ENCODE results near the gene CPA2.

Gene CPA2

GRCh38 chr7:130270947-130271800, 4.5 kb downstream of the CPA2 start:
- H3K4me3 ChIP-seq (ENCODE audit: low read length in 2 of 2): no peak overlapping the region
- no peaks in the 10 kb centered on the region for H3K4me1 ChIP-seq (ENCODE audit: control insufficient read depth in 2 of 2, insufficient read depth in 2 of 2, low read length in 2 of 2)
- no peaks in the 10 kb centered on the region for H3K27me3 ChIP-seq (ENCODE audit: control insufficient read depth in 2 of 2, insufficient read depth in 2 of 2, low read length in 2 of 2)
- no peaks in the 10 kb centered on the region for H3K36me3 ChIP-seq (ENCODE audit: control insufficient read depth in 2 of 2, insufficient read depth in 2 of 2, low read length in 2 of 2)
- no peak overlapping the region for H3K27ac ChIP-seq (ENCODE audit: low read depth in 2 of 2, low read length in 2 of 2)
- no peaks in the 10 kb centered on the region for H3K9me3 ChIP-seq (ENCODE audit: control insufficient read depth in 2 of 2, low read length in 2 of 2)
- H3K9ac ChIP-seq (ENCODE audit: low read depth in 1 of 2, low read length in 2 of 2): no peak overlapping the region

- Histone ChIP-seq H3K36me3 (ENCODE audit: control insufficient read depth in 2 of 2, insufficient read depth in 2 of 2, low read length in 2 of 2) (no peaks in the 10 kb centered on the region), H3K4me1 (ENCODE audit: control insufficient read depth in 2 of 2, insufficient read depth in 2 of 2, low read length in 2 of 2) (no peaks in the 10 kb centered on the region), H3K9ac (ENCODE audit: low read depth in 1 of 2, low read length in 2 of 2) (no peak overlapping the region), H3K27me3 (ENCODE audit: control insufficient read depth in 2 of 2, insufficient read depth in 2 of 2, low read length in 2 of 2) (no peaks in the 10 kb centered on the region), H3K9me3 (ENCODE audit: control insufficient read depth in 2 of 2, low read length in 2 of 2) (no peaks in the 10 kb centered on the region), H3K27ac (ENCODE audit: low read depth in 2 of 2, low read length in 2 of 2) (no peak overlapping the region), H3K4me3 (ENCODE audit: low read length in 2 of 2) (no peak overlapping the region)
These were observed 5.9 kb downstream of the CPA2 start for GRCh38 chr7:130272381-130273080.

- Histone ChIP-seq H3K27ac (ENCODE audit: low read depth in 2 of 2, low read length in 2 of 2) (no peak overlapping the region), H3K9me3 (ENCODE audit: control insufficient read depth in 2 of 2, low read length in 2 of 2) (no peaks in the 10 kb centered on the region), H3K4me3 (ENCODE audit: low read length in 2 of 2) (no peak overlapping the region), H3K9ac (ENCODE audit: low read depth in 1 of 2, low read length in 2 of 2) (no peak overlapping the region), H3K27me3 (ENCODE audit: control insufficient read depth in 2 of 2, insufficient read depth in 2 of 2, low read length in 2 of 2) (no peaks in the 10 kb centered on the region), H3K36me3 (ENCODE audit: control insufficient read depth in 2 of 2, insufficient read depth in 2 of 2, low read length in 2 of 2) (no peaks in the 10 kb centered on the region), H3K4me1 (ENCODE audit: control insufficient read depth in 2 of 2, insufficient read depth in 2 of 2, low read length in 2 of 2) (no peaks in the 10 kb centered on the region)
These were observed 6.6 kb downstream of the CPA2 start for GRCh38 chr7:130273081-130273932.

GRCh38 chr7:130273933-130274255, 7.2 kb downstream of the CPA2 start:
- H3K27ac ChIP-seq (ENCODE audit: low read depth in 2 of 2, low read length in 2 of 2): no peak overlapping the region
- no peaks in the 10 kb centered on the region for H3K4me1 ChIP-seq (ENCODE audit: control insufficient read depth in 2 of 2, insufficient read depth in 2 of 2, low read length in 2 of 2)
- no peak overlapping the region for H3K9ac ChIP-seq (ENCODE audit: low read depth in 1 of 2, low read length in 2 of 2)
- H3K27me3 ChIP-seq (ENCODE audit: control insufficient read depth in 2 of 2, insufficient read depth in 2 of 2, low read length in 2 of 2): no peaks in the 10 kb centered on the region
- H3K9me3 ChIP-seq (ENCODE audit: control insufficient read depth in 2 of 2, low read length in 2 of 2): no peaks in the 10 kb centered on the region
- H3K4me3 ChIP-seq (ENCODE audit: low read length in 2 of 2): no peak overlapping the region
- H3K36me3 ChIP-seq (ENCODE audit: control insufficient read depth in 2 of 2, insufficient read depth in 2 of 2, low read length in 2 of 2): no peaks in the 10 kb centered on the region

- no peak overlapping the region for H3K4me3 ChIP-seq (ENCODE audit: low read length in 2 of 2)
- no peak overlapping the region for H3K9ac ChIP-seq (ENCODE audit: low read depth in 1 of 2, low read length in 2 of 2)
- H3K9me3 ChIP-seq (ENCODE audit: control insufficient read depth in 2 of 2, low read length in 2 of 2): no peaks in the 10 kb centered on the region
- no peaks in the 10 kb centered on the region for H3K36me3 ChIP-seq (ENCODE audit: control insufficient read depth in 2 of 2, insufficient read depth in 2 of 2, low read length in 2 of 2)
- no peak overlapping the region for H3K27ac ChIP-seq (ENCODE audit: low read depth in 2 of 2, low read length in 2 of 2)
- H3K4me1 ChIP-seq (ENCODE audit: control insufficient read depth in 2 of 2, insufficient read depth in 2 of 2, low read length in 2 of 2): no peaks in the 10 kb centered on the region
- no peaks in the 10 kb centered on the region for H3K27me3 ChIP-seq (ENCODE audit: control insufficient read depth in 2 of 2, insufficient read depth in 2 of 2, low read length in 2 of 2)
These were observed 7.6 kb downstream of the CPA2 start for GRCh38 chr7:130274296-130274695.

- H3K4me3 ChIP-seq (ENCODE audit: low read length in 2 of 2): no peak overlapping the region
- H3K9me3 ChIP-seq (ENCODE audit: control insufficient read depth in 2 of 2, low read length in 2 of 2): no peaks in the 10 kb centered on the region
- H3K27me3 ChIP-seq (ENCODE audit: control insufficient read depth in 2 of 2, insufficient read depth in 2 of 2, low read length in 2 of 2): no peaks in the 10 kb centered on the region
- H3K36me3 ChIP-seq (ENCODE audit: control insufficient read depth in 2 of 2, insufficient read depth in 2 of 2, low read length in 2 of 2): no peaks in the 10 kb centered on the region
- H3K9ac ChIP-seq (ENCODE audit: low read depth in 1 of 2, low read length in 2 of 2): no peak overlapping the region
- no peak overlapping the region for H3K27ac ChIP-seq (ENCODE audit: low read depth in 2 of 2, low read length in 2 of 2)
- H3K4me1 ChIP-seq (ENCODE audit: control insufficient read depth in 2 of 2, insufficient read depth in 2 of 2, low read length in 2 of 2): no peaks in the 10 kb centered on the region
These were observed 8.4 kb downstream of the CPA2 start for GRCh38 chr7:130274983-130275591.

- Histone ChIP-seq H3K27me3 (ENCODE audit: control insufficient read depth in 2 of 2, insufficient read depth in 2 of 2, low read length in 2 of 2) (no peaks in the 10 kb centered on the region), H3K4me1 (ENCODE audit: control insufficient read depth in 2 of 2, insufficient read depth in 2 of 2, low read length in 2 of 2) (no peaks in the 10 kb centered on the region), H3K27ac (ENCODE audit: low read depth in 2 of 2, low read length in 2 of 2) (no peak overlapping the region), H3K9me3 (ENCODE audit: control insufficient read depth in 2 of 2, low read length in 2 of 2) (no peaks in the 10 kb centered on the region), H3K4me3 (ENCODE audit: low read length in 2 of 2) (no peak overlapping the region), H3K9ac (ENCODE audit: low read depth in 1 of 2, low read length in 2 of 2) (no peak overlapping the region), H3K36me3 (ENCODE audit: control insufficient read depth in 2 of 2, insufficient read depth in 2 of 2, low read length in 2 of 2) (no peaks in the 10 kb centered on the region)
These were observed 9.2 kb downstream of the CPA2 start for GRCh38 chr7:130275826-130276297.

- H3K36me3 ChIP-seq (ENCODE audit: control insufficient read depth in 2 of 2, insufficient read depth in 2 of 2, low read length in 2 of 2): no peaks in the 10 kb centered on the region
- no peaks in the 10 kb centered on the region for H3K4me1 ChIP-seq (ENCODE audit: control insufficient read depth in 2 of 2, insufficient read depth in 2 of 2, low read length in 2 of 2)
- no peak overlapping the region for H3K4me3 ChIP-seq (ENCODE audit: low read length in 2 of 2)
- no peak overlapping the region for H3K27ac ChIP-seq (ENCODE audit: low read depth in 2 of 2, low read length in 2 of 2)
- no peaks in the 10 kb centered on the region for H3K27me3 ChIP-seq (ENCODE audit: control insufficient read depth in 2 of 2, insufficient read depth in 2 of 2, low read length in 2 of 2)
- H3K9ac ChIP-seq (ENCODE audit: low read depth in 1 of 2, low read length in 2 of 2): no peak overlapping the region
- no peaks in the 10 kb centered on the region for H3K9me3 ChIP-seq (ENCODE audit: control insufficient read depth in 2 of 2, low read length in 2 of 2)
These were observed 10.4 kb downstream of the CPA2 start for GRCh38 chr7:130276796-130277762.

Data from mucosa of rectum (tissue), 2 donors.